Colonic mucosa (tissue), 4 donors: ENCODE data around the gene EFCAB8. TPM values are rescaled to one million over a fixed set of nuclear protein-coding genes. Genes with fewer than 3 reads are reported as not detected.

Experiments used
- DNase-seq: peaks from one replicate; pipeline ENCODE4 v3.0.0-alpha.2; 2020
- H3K27ac ChIP-seq: fragments of 200-600 bp; one replicate; pipeline ENCODE4 v1.8.0; 2021
- H3K27me3 ChIP-seq: fragments of 200-600 bp; one replicate; pipeline ENCODE4 v1.8.0; 2021
- H3K36me3 ChIP-seq: fragments of 200-600 bp; one replicate; pipeline ENCODE4 v1.8.0; 2021
- H3K4me1 ChIP-seq: fragments of 200-600 bp; one replicate; pipeline ENCODE4 v1.8.0; 2021; ENCODE audit warnings: mild to moderate bottlenecking
- H3K4me3 ChIP-seq: fragments of 200-600 bp; one replicate; pipeline ENCODE4 v1.8.0; 2021
- H3K9ac ChIP-seq, 2 donors: one replicate each; pipeline ENCODE4 v1.7.0; 2013; ENCODE audit warnings: control low read depth in 2 of 2, low read depth in 2 of 2, low read length in 2 of 2
- H3K9me3 ChIP-seq: fragments of 200-600 bp; one replicate; pipeline ENCODE4 v1.8.0; 2021
- CTCF ChIP-seq: fragments of 200-600 bp; IDR thresholded peaks from one replicate; pipeline ENCODE4 v1.8.0; 2022; ENCODE audit warnings: antibody characterized with exemption, mild to moderate bottlenecking
- intact Hi-C: fragments of 100-400 bp; cut with DNase I; formaldehyde crosslinking; loops from one replicate; pipeline ENCODE4 v1.14.1; 2022
- total RNA-seq, 2 donors: library from RNA; stranded (reverse); fragmentation: NEBNext Ultra II Directional in 1 of 2; extraction: Animal tissue kit (Norgen Biotek cat#: 25700) in 1 of 2; gene quantifications; one replicate each; pipeline ENCODE4 v1.2.1, GENCODE V29; 2021
- donor health status: healthy.
- donor health status: DM: no; HTN: no; CAD: no.
- donor health status: DM: no; HTN: no; CAD: no.

Gene EFCAB8
- total RNA-seq, 2 donors from 2014 or later, result 0.11 to 0.72 TPM

- H3K27ac ChIP-seq, result no peak overlapping the region
- no peaks in the 10 kb centered on the region for H3K36me3 ChIP-seq
- H3K4me3 ChIP-seq, result no peak overlapping the region
- H3K9ac ChIP-seq, result no peak overlapping the region
- DNase-seq, result no peak
- H3K9me3 ChIP-seq, result no peaks in the 10 kb centered on the region
- no peak for TF ChIP-seq CTCF
- H3K4me1 ChIP-seq, result no peaks in the 10 kb centered on the region
- intact Hi-C loops, result no loop called here
- H3K27me3 ChIP-seq, result no peaks in the 10 kb centered on the region
Observed at GRCh38 chr20:32975698-32976674, 117.3 kb downstream of the EFCAB8 start.

GRCh38 chr20:32976746-32977145, 118.0 kb downstream of the EFCAB8 start:
- no peak for TF ChIP-seq CTCF
- no peaks in the 10 kb centered on the region for H3K9me3 ChIP-seq
- H3K27me3 ChIP-seq, result no peaks in the 10 kb centered on the region
- H3K4me1 ChIP-seq, result no peaks in the 10 kb centered on the region
- no peak for DNase-seq
- intact Hi-C loops, result no loop called here
- H3K4me3 ChIP-seq, result no peak overlapping the region
- no peaks in the 10 kb centered on the region for H3K36me3 ChIP-seq
- no peak overlapping the region for H3K9ac ChIP-seq
- H3K27ac ChIP-seq, result no peak overlapping the region

GRCh38 chr20:32977281-32978008, 118.7 kb downstream of the EFCAB8 start:
- intact Hi-C loops, result no loop called here
- DNase-seq, result no peak
- no peaks in the 10 kb centered on the region for H3K36me3 ChIP-seq

GRCh38 chr20:32978009-32978335, 119.2 kb downstream of the EFCAB8 start:
- Histone ChIP-seq H3K9ac (no peak overlapping the region), H3K36me3 (no peaks in the 10 kb centered on the region), H3K27me3 (no peaks in the 10 kb centered on the region), H3K4me3 (no peak overlapping the region), H3K9me3 (no peaks in the 10 kb centered on the region), H3K4me1 (no peaks in the 10 kb centered on the region), H3K27ac (no peak overlapping the region)
- DNase-seq, result no peak
- intact Hi-C loops, result no loop called here
- no peak for TF ChIP-seq CTCF

More at GRCh38 chr20:32977281-32978008, 118.7 kb downstream of the EFCAB8 start:
- Histone ChIP-seq H3K27ac (no peak overlapping the region), H3K4me1 (no peaks in the 10 kb centered on the region), H3K9me3 (no peaks in the 10 kb centered on the region), H3K4me3 (no peak overlapping the region), H3K27me3 (no peaks in the 10 kb centered on the region), H3K9ac (no peak overlapping the region)
- TF ChIP-seq CTCF, result no peak

GRCh38 chr20:32979201-32979998, 120.7 kb downstream of the EFCAB8 start:
- H3K4me1 ChIP-seq, result no peaks in the 10 kb centered on the region
- H3K9ac ChIP-seq, result no peak overlapping the region
- no peak overlapping the region for H3K4me3 ChIP-seq
- no peaks in the 10 kb centered on the region for H3K36me3 ChIP-seq
- DNase-seq, result no peak
- TF ChIP-seq CTCF, result no peak
- H3K27me3 ChIP-seq, result no peaks in the 10 kb centered on the region
- H3K9me3 ChIP-seq, result no peaks in the 10 kb centered on the region
- intact Hi-C loops, result no loop called here
- no peak overlapping the region for H3K27ac ChIP-seq
